Measurements from ENCODE around the gene ANKRD60.

- no peak for TF ChIP-seq CTCF (IDR thresholded peaks at IDR 0.05)
- TF ChIP-seq POLR2A (IDR thresholded peaks at IDR 0.05), result no peak
Observed at GRCh38 chr20:58277578-58278472, 49.4 kb upstream of the ANKRD60 start.
